ENCODE results near the gene ANKRD26. TPM values are rescaled to one million over a fixed set of nuclear protein-coding genes. Genes with fewer than 3 reads are reported as not detected.

The ANKRD26 gene
- total and polyA plus RNA-seq, 2 of the 13 experiments (the other 11 are each of a cell fraction or from before 2014, with no cell fraction given), result 1.5 to 9.6 TPM

GRCh38 chr10:26982058-26982457, 118.2 kb downstream of the ANKRD26 start:
- Histone ChIP-seq H3K9ac (ENCODE audit: insufficient read depth, low read depth, low read length) (no peak overlapping the region), H3K4me3 (replicated peaks in 1 of 3; ENCODE audit: insufficient read depth in 1 of 3, low read depth in 2 of 3, low read length in 3 of 3) (no peak overlapping the region), H3K4me2 (ENCODE audit: low read depth, low read length) (no peak overlapping the region), H4K20me1 (ENCODE audit: insufficient read depth, low read length) (no peaks in the 10 kb centered on the region), H3K9me3 (ENCODE audit: low read length) (no peaks in the 10 kb centered on the region), H3K79me2 (ENCODE audit: insufficient read depth, low read length) (no peaks in the 10 kb centered on the region), H3K4me1 (ENCODE audit: insufficient read depth, low read length) (no peaks in the 10 kb centered on the region), H3K36me3 (replicated peaks in 1 of 2; ENCODE audit: control insufficient read depth in 1 of 2, insufficient read depth in 2 of 2, low read length in 2 of 2) (no peaks in the 10 kb centered on the region), H3K27ac (ENCODE audit: extremely low read length, insufficient read depth, low read length) (no peak overlapping the region), H3K27me3 (ENCODE audit: control insufficient read depth in 1 of 2, insufficient read depth in 2 of 2, low read length in 2 of 2) (no peaks in the 10 kb centered on the region), H2AFZ (ENCODE audit: low read length) (no peak overlapping the region)
- ChIA-PET CTCF (ENCODE audit: low intra/inter-chr PET ratio, low total read pairs) (no interaction called here), POLR2A (no interaction called here)
- ATAC-seq (no peak), FAIRE-seq (no peak), DNase-seq (ENCODE audit: low spot score) (no peak)
- intact Hi-C loops (cut with micrococcal nuclease; ENCODE audit: unreplicated experiment), result no loop called here
- in situ Hi-C loops (cut with HindIII; ENCODE audit: extremely low pct_ligation_motif_present, low pct_unique_long_range_greater_than_20kb), result no loop called here
- TF ChIP-seq ZFY (CRISPR knock-in tag; IDR thresholded peaks at IDR 0.05), result no peak
- no peak for TF ChIP-seq ATF7-NPFF (CRISPR knock-in tag; IDR thresholded peaks at IDR 0.05; ENCODE audit: low read depth)
- TF ChIP-seq ZNF530 (CRISPR knock-in tag; IDR thresholded peaks at IDR 0.05; ENCODE audit: low read depth), result no peak
- TF ChIP-seq GZF1 (CRISPR knock-in tag; IDR thresholded peaks at IDR 0.05), result no peak
- TF ChIP-seq ZNF138 (CRISPR knock-in tag; IDR thresholded peaks at IDR 0.05; ENCODE audit: low read depth), result no peak
- no peak for TF ChIP-seq ZNF562 (CRISPR knock-in tag; IDR thresholded peaks at IDR 0.05; ENCODE audit: borderline replicate concordance)
- TF ChIP-seq THAP8 (CRISPR knock-in tag; IDR thresholded peaks at IDR 0.05; ENCODE audit: borderline replicate concordance), result no peak
- 85% methylated on average over 1 of the region's 1 CpG for WGBS (ENCODE audit: low lambda C conversion rate)
- BruUV-seq (replicated peaks), result no TSS peak

GRCh38 chr10:26981232-26981824, 119.0 kb downstream of the ANKRD26 start:
- FAIRE-seq (no peak), ATAC-seq (no peak), DNase-seq (ENCODE audit: low spot score) (no peak)
- H3K27me3 ChIP-seq (ENCODE audit: control insufficient read depth in 1 of 2, insufficient read depth in 2 of 2, low read length in 2 of 2), result no peaks in the 10 kb centered on the region
- in situ Hi-C loops (cut with HindIII; ENCODE audit: extremely low pct_ligation_motif_present, low pct_unique_long_range_greater_than_20kb) (no loop called here), intact Hi-C loops (cut with micrococcal nuclease; ENCODE audit: unreplicated experiment) (no loop called here)
- no peak overlapping the region for H3K27ac ChIP-seq (ENCODE audit: extremely low read length, insufficient read depth, low read length)
- H3K9me3 ChIP-seq (ENCODE audit: low read length), result no peaks in the 10 kb centered on the region
- ChIA-PET POLR2A (no interaction called here), CTCF (ENCODE audit: low intra/inter-chr PET ratio, low total read pairs) (no interaction called here)
- H3K4me3 ChIP-seq (replicated peaks in 1 of 3; ENCODE audit: insufficient read depth in 1 of 3, low read depth in 2 of 3, low read length in 3 of 3), result no peak overlapping the region
- no peak overlapping the region for H2AFZ ChIP-seq (ENCODE audit: low read length)
- WGBS (ENCODE audit: low lambda C conversion rate), result 82% methylated on average over 4 of the region's 4 CpGs
- H3K36me3 ChIP-seq (replicated peaks in 1 of 2; ENCODE audit: control insufficient read depth in 1 of 2, insufficient read depth in 2 of 2, low read length in 2 of 2), result no peaks in the 10 kb centered on the region
- H3K9ac ChIP-seq (ENCODE audit: insufficient read depth, low read depth, low read length), result no peak overlapping the region
- TF ChIP-seq ZNF205 (CRISPR knock-in tag; IDR thresholded peaks at IDR 0.05) (no peak), FOXA1 (IDR thresholded peaks at IDR 0.05) (no peak), FOXA1 (CRISPR knock-in tag; IDR thresholded peaks at IDR 0.05) (no peak), ZSCAN31 (CRISPR knock-in tag; IDR thresholded peaks at IDR 0.05; ENCODE audit: low read depth) (no peak)
- BruUV-seq (replicated peaks), result no TSS peak
- no peak overlapping the region for H3K4me2 ChIP-seq (ENCODE audit: low read depth, low read length)
- no peaks in the 10 kb centered on the region for H3K79me2 ChIP-seq (ENCODE audit: insufficient read depth, low read length)
- no peaks in the 10 kb centered on the region for H4K20me1 ChIP-seq (ENCODE audit: insufficient read depth, low read length)
- no peaks in the 10 kb centered on the region for H3K4me1 ChIP-seq (ENCODE audit: insufficient read depth, low read length)
